Kidney glomerular epithelial cell (primary cell): ENCODE data around the gene CSTF3.
A peak's percentile ranks its signal among the peaks of the same experiment; 100 is the strongest.
"Not testable (repeated sequence)": the region's sequence is repeated elsewhere in the genome, so short reads cannot be mapped to it uniquely, and the experiment has no call there.

Source experiments
- DNase-seq: peaks from one replicate; lab custom pipeline; 2025; lab: John Stamatoyannopoulos, UW

CSTF3 gene

GRCh38 chr11:33161120-33162005 is at the start of gene CSTF3:
Gene CSTF3 (minus strand): TSS chr11:33161480. CDS start chr11:33161325, 155 bp downstream.
- peak; percentile 98 for DNase-seq

DNA sequence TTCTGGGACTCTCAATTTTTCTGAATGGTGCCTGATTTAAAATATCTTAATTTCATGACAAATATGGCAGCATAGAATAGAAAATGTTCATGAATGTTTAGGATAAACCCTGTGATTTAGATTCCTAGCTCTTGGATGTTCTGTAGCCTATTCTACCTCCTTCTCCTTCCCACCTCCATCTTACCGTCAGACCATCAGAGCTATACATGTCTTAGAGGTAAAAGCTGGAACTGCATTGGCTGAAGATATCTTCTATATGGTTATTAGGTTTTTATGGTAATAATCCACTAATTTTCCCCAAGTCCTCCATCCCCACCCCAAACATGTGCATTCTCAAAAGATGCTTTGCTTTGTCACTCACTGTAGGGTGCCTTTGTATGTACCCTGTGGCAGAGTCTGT is 46.9 kb upstream of the CSTF3 start:
- no peak for DNase-seq

DNA sequence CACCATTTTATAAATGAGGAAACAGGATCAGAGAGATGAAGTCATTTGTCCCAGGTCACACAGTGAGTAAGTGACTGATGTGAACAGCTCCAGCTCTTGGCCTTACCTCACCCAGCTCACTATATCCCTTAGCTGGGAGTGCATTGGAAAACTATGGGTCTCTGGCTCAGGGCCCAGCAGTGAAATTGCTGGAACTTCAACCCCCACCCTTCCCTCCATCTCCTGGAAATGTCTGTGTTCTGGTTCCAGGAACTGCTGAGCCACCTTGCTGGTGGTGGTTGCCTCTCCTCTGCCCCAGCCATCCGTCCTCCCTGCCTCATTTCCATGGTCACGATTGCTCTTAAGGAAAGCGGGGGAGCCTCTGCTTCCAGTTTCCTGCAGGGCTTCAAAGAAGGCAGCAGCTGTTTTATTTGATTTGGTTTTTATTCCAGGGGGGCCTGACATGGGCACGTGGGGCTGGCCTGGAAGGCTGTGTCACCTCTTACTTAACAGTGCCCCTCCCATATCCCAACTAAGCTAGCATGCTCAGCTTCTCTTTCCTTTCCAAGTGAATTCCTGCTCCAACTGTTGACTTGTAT is 46.2 kb upstream of the CSTF3 start:
- no peak for DNase-seq

DNA sequence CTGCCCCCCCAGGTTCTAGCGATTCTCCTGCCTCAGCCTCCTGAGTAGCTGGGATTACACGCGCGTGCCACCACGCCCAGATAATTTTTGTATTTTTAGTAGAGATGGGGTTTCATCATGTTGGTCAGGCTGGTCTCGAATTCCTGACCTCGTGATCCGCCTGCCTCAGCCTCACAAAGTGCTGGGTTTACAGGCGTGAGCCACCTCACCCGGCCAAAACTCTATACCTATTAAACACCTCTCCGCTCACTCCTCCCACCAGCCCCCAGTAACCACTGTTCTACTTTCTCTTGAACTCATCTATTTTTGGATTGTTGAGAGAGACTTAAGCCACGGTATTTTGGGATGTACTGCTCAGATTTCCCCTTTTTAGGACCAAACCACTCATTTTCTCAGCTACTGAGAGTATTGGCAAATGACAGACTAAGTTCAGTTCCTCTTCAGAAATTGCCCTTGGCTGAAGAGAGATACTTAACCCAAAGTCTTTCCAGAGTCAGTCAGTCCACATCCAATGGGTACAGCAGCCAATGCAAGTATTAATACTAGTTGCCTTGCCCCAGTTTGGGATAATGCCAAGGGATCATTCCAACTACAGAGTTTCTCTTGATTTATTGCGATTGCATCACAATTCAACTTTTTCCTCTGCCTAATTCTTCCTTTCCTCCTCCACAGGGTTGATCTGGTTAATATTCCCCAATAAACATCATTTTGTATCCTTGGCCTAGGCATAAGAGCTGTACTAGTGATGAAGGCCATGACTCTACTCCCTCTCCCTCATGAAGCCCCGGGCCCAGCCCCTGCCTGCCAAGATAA is 36.8 kb upstream of the CSTF3 start:
- DNase-seq = no peak

DNA sequence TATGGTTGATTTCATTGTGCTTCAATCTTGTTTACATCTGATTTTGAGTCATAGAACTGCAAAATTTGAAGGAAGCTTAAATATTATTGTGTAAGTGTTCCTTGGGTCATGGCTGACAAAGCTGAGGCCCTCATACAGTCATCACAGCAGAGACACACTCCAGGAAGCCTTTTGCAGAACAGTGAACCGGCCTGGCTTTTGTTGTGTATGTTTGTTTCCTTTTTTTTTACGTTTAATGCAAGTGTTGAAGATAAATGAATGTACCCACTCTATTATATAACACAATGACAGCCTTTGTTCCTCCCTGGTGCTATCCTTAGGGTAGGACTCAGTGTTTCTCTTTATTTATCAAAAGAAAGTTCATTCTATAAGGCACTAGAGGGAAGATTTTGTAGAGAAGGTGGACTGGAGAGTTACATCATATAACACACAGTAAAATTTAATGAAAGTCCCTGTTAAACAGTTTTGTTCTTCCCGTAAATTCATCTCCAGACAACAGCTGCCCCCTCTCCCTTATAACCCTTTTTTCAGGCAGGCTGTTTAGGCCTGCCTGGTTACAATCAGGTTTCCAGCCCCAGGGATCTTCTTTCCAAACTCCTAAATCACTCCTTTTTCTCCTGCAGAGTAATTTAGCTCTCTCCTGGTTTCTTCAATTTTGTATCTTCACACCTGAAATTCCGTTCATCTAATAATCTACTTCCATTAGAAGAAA is 34.3 kb upstream of the CSTF3 start:
- DNase-seq = no peak

- no peak for DNase-seq
Observed at GRCh38 chr11:33194455-33194854, 33.2 kb upstream of the CSTF3 start.

DNA sequence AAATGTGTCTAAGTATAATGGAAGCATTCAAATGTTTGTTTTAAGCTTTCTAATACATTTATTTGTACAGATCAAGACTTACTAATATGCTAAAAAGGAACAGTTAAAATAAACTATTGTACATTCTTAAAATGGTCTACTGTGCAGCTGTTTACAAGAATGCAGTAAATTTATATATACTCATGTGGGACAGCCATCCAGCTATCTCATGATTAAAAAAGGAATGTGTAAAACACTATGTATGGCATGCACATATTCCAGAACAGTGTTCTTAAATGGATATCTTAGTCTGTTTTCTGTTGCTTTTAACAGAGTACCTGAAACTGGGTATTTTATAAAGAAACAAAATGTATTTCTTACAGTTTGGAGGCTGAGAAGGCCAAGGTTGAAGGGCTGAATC is 30.2 kb upstream of the CSTF3 start:
- no peak for DNase-seq

DNA sequence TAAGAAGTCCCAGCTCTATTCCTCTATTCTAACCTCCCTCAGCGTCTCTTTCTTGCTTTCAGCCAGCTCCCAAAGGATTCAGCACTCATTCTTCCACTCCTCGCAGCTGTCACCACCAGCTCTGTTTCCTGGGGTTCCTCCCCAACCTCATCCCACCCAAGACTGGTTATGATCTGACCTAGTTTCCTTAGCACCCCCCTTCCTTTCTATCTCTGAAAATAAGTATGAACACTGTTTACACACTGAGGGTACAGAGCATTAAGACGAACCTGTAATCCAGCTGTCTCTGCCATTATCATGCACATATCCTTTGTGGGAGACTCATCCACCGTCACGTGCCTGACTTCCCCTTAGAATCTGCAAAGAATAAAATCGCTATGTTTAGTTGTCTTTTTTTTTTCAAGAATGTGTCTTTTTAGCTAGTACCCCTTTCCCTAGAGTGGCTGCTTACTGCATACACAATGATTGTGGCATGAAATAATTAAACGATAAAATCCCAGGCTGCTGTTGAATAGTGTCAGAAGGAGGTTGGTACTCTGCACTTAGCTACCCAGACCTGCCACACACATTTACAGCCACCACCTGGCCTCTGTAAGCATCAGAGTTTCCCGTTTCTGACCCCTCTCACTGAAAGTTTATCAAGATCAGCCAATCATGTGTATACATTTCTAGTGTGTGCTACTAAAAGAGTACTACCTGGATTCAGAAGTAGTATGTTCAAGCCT is 26.9 kb upstream of the CSTF3 start:
- no peak for DNase-seq

DNA sequence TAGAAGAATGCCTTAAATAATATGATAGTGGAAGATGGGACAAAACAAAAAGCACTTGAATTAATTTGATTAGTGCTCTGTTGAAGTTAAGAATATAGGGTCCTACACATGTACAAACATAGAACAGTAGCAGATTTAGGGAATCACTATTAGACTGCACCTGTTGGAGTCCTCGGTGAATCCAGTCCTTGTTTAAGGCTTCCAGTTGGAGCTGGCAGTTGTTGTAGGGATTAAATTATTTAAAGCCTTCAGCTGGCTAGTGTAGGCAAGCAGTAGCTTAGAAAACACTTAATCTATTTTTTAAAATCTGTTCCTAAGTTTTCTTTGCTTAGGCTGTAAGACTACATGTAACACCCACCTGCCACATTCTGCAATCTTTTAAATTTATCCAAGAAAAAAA is 24.5 kb upstream of the CSTF3 start:
- no peak for DNase-seq

GRCh38 chr11:33182246-33182878 is 21.1 kb upstream of the CSTF3 start:
- no peak for DNase-seq

GRCh38 chr11:33179348-33179803 is 18.1 kb upstream of the CSTF3 start:
- no peak for DNase-seq

- DNase-seq = no peak
Observed at GRCh38 chr11:33178443-33179180, 17.3 kb upstream of the CSTF3 start.

DNA sequence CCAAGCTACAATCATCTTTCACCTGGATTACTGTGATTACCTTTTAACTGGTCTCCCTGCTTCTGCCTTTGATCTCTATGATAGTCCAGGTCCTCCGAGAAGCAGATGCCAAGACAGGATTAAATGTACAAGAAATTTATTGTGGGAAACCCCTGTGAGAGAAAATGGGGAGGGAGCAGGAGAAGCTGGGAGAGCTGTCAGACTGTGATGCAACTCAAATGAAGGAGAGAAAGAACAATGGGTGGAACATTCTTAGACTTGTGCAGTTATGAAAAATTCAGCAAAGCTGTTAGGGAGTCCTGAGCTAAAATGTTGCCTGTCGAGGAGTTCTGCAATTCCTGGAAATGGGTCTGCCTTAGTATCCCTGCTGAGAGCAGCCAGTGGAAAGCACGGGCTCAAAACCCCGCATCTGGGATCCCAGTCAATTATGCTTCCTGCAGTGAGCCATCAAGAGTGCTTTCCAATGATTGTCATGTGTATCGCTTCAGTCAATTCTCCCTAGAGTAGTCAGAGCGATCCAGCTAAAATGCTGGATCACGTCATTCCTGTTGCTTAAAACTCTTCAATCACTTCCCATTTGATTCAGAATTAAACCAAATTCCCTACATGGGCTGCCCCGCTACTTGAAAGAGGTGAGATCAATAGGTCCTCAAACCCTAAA is 16.5 kb upstream of the CSTF3 start:
- no peak for DNase-seq

DNA sequence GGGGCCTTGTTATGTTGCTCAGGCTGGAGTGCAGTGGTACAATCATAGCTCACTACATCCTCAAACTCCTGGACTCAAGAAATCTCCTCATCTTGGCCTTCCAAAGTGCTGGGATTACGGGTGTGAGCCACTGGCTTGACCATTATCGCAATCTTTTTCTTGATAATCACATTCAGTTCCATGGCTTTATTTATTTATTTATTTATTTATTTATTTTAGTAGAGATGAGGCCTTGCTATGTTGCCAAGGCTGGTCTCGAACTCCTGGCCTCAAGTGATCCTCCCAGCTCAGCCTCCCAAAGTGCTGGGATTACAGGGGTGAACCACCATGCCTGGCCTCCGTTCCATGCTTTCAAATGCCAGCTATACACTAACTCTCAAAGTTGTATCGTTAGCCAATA is 15.5 kb upstream of the CSTF3 start:
- DNase-seq = not testable (repeated sequence)

GRCh38 chr11:33172996-33173395 is 11.7 kb upstream of the CSTF3 start:
- DNase-seq = no peak

DNA sequence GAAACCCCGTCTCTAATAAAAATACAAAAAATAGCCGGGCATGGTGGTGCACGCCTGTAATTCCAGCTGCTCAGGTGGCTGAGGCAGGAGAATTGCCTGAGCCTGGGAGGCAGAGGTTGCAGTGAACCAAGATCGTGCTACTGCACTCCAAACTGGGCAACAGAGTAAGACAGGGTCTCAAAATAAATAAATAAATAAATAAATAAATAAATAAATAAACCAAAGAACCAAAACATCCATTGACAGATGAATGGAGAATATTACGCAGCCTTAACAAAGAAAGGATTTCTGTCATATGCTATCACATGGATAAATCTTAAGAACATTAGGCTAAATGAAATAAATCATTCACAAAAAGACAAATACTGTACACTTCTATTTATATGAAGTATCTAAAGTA is 11.1 kb upstream of the CSTF3 start:
- no peak for DNase-seq

GRCh38 chr11:33171251-33171650 is 10.0 kb upstream of the CSTF3 start:
- DNase-seq = no peak

DNA sequence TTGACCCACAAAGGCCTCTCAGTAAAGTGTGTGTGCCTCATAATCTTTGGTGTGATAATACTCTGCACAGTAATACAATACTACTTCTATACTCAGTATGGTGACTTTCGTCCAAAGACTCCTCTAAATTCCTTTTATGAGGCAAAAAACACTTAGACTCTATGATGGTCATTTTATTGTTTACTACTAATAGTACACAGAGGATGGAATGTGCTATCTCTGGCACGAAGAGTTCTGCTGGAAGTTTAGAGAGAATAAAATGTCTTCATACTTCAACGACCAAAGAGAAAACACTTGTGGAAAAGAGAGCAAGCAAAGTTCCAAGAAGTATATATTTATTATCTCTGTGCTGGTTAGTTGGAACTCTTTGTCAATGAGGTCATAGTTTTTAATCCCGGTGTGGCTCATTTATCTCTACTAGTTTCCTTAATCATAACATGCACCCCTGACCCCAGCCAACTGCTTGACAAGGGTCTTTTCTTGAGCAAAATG is 7.5 kb upstream of the CSTF3 start:
- no peak for DNase-seq

- no peak for DNase-seq
Observed at GRCh38 chr11:33162831-33163230, 1.6 kb upstream of the CSTF3 start.
